GM12872 (cell line): Measurements from ENCODE around the gene SLC26A8.

Experiments used
- TF ChIP-seq, protein P1 (sequence below): IDR thresholded peaks from 3 replicates; pipeline ENCODE4 v1.5.1; 2011; ENCODE audit warnings: low read depth, mild to moderate bottlenecking, low read length, moderate library complexity; ENCODE audit not compliant: insufficient read depth

The SLC26A8 gene

DNA sequence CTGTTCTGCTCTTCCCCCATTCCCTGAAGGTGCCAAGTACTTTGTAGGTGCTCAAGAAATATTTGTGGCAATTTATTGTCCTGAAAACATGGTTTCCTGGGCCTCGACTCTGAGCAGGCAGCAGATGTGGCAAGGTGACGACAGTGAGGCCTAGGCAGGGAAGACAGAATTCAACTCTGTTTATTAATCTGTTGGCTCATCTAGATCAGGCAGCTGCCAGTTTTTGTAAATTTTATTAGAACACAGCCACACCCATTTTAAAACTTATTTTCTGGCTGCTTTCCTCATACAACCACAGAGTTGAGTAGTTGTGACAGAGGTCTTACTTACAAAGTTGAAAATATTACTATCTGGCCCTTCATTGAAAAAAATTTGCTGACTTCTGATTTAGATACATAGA is 27.7 kb upstream of the SLC26A8 start:
- TF ChIP-seq, protein P1, sequence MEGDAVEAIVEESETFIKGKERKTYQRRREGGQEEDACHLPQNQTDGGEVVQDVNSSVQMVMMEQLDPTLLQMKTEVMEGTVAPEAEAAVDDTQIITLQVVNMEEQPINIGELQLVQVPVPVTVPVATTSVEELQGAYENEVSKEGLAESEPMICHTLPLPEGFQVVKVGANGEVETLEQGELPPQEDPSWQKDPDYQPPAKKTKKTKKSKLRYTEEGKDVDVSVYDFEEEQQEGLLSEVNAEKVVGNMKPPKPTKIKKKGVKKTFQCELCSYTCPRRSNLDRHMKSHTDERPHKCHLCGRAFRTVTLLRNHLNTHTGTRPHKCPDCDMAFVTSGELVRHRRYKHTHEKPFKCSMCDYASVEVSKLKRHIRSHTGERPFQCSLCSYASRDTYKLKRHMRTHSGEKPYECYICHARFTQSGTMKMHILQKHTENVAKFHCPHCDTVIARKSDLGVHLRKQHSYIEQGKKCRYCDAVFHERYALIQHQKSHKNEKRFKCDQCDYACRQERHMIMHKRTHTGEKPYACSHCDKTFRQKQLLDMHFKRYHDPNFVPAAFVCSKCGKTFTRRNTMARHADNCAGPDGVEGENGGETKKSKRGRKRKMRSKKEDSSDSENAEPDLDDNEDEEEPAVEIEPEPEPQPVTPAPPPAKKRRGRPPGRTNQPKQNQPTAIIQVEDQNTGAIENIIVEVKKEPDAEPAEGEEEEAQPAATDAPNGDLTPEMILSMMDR, result no peak

- TF ChIP-seq, protein P1, result no peak
Observed at GRCh38 chr6:36050947-36051710, 26.7 kb upstream of the SLC26A8 start.

- TF ChIP-seq, protein P1, result no peak
Observed at GRCh38 chr6:36050305-36050704, 25.9 kb upstream of the SLC26A8 start.

- TF ChIP-seq, protein P1, result no peak
Observed at GRCh38 chr6:36049582-36049981, 25.1 kb upstream of the SLC26A8 start.

DNA sequence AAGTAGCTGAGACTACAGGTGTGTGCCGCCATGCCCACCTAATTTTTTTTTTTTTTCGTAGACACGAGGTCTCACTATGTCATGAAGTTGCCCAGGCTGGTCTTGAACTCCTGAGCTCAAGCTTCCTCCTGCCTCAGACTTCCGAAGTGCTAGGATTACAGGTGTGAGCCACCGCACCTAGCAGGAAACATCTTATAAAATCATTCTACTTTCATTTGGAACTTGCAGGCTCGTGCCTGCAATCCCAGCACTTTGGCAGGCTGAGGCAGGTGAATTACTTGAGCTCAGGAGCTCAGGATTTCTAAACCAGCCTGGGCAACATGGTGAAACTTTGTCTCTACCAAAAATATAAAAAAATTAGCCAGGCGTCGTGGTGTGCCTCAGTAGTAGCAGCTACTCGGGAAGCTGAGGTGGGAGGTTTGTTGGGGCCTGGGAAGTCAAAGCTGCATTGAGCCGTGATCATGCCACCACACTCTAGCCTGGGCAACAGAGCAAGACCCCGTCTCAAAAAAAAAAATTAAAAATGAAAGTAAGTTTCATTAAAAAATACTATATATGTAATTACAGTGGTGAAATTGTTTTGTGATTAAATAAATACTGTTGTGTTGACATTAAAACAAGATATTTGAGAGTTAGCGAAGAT is 18.3 kb upstream of the SLC26A8 start:
- TF ChIP-seq, protein P1, result no peak

DNA sequence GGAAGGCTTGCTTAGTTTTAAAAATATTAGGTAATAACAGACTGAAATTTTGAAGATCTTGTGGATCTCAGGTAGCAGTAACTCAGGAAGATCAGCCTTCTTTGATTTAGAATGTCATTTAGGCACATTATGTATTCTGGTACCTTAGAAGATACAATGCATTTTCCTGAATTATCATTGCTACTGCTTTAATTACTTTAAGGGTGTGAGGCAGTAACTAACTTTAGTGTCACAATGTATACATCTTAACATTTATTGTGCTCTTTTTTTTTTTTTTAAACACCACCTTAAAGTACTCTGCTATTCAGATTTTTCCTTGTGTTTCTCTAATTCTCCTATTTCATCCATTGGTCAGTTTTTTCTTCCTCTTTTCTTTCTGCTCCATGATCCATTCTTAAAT is 16.5 kb upstream of the SLC26A8 start:
- TF ChIP-seq, protein P1, result no peak

- TF ChIP-seq, protein P1, result no peak
Observed at GRCh38 chr6:36039112-36039511, 14.7 kb upstream of the SLC26A8 start.
